ENCODE results near the gene EIF2S1.

GRCh38 chr14:67352055-67352454, 8.1 kb upstream of the EIF2S1 start:
- TF ChIP-seq POLR2A (IDR thresholded peaks at IDR 0.05) = no peak
- TF ChIP-seq, protein P1, sequence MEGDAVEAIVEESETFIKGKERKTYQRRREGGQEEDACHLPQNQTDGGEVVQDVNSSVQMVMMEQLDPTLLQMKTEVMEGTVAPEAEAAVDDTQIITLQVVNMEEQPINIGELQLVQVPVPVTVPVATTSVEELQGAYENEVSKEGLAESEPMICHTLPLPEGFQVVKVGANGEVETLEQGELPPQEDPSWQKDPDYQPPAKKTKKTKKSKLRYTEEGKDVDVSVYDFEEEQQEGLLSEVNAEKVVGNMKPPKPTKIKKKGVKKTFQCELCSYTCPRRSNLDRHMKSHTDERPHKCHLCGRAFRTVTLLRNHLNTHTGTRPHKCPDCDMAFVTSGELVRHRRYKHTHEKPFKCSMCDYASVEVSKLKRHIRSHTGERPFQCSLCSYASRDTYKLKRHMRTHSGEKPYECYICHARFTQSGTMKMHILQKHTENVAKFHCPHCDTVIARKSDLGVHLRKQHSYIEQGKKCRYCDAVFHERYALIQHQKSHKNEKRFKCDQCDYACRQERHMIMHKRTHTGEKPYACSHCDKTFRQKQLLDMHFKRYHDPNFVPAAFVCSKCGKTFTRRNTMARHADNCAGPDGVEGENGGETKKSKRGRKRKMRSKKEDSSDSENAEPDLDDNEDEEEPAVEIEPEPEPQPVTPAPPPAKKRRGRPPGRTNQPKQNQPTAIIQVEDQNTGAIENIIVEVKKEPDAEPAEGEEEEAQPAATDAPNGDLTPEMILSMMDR (IDR thresholded peaks at IDR 0.05) = no peak
